GM10847 (cell line): Measurements from ENCODE around the gene DNM3.

ENCODE experiments used
- POLR2A ChIP-seq: IDR thresholded peaks from 2 replicates; pipeline ENCODE4 v1.6.1; 2011; ENCODE audit not compliant: insufficient read length; ENCODE audit errors: extremely low read depth

Gene DNM3

GRCh38 chr1:172155766-172156165 lies 314.5 kb downstream of the DNM3 start:
- TF ChIP-seq POLR2A: no peak

GRCh38 chr1:172162236-172162635 lies 320.9 kb downstream of the DNM3 start:
- TF ChIP-seq POLR2A: no peak

GRCh38 chr1:172163498-172164215 lies 322.4 kb downstream of the DNM3 start:
- TF ChIP-seq POLR2A: no peak

GRCh38 chr1:172165403-172165802 lies 324.1 kb downstream of the DNM3 start:
- TF ChIP-seq POLR2A: no peak

GRCh38 chr1:172167796-172168596 lies 326.7 kb downstream of the DNM3 start:
- TF ChIP-seq POLR2A: no peak

- no peak for TF ChIP-seq POLR2A
Measured at GRCh38 chr1:172168597-172168872, 327.2 kb downstream of the DNM3 start.

GRCh38 chr1:172169836-172170235 lies 328.5 kb downstream of the DNM3 start:
- TF ChIP-seq POLR2A: no peak

- TF ChIP-seq POLR2A: no peak
Measured at GRCh38 chr1:172172352-172172831, 331.1 kb downstream of the DNM3 start.

GRCh38 chr1:172176206-172176605 lies 334.9 kb downstream of the DNM3 start:
- no peak for TF ChIP-seq POLR2A

- no peak for TF ChIP-seq POLR2A
Measured at GRCh38 chr1:172177849-172178248, 336.6 kb downstream of the DNM3 start.

GRCh38 chr1:172178886-172179285 lies 337.6 kb downstream of the DNM3 start:
- no peak for TF ChIP-seq POLR2A

- no peak for TF ChIP-seq POLR2A
Measured at GRCh38 chr1:172179918-172180317, 338.6 kb downstream of the DNM3 start.

GRCh38 chr1:172180501-172181285 lies 339.4 kb downstream of the DNM3 start:
- TF ChIP-seq POLR2A: no peak

GRCh38 chr1:172184506-172185191 lies 343.4 kb downstream of the DNM3 start:
- no peak for TF ChIP-seq POLR2A

GRCh38 chr1:172185211-172185610 lies 343.9 kb downstream of the DNM3 start:
- TF ChIP-seq POLR2A: no peak
